Central memory CD4-positive, alpha-beta T cell (primary cell): ENCODE measurements around the gene CFAP46.
"Not testable (repeated sequence)": the region's sequence is repeated elsewhere in the genome, so short reads cannot be mapped to it uniquely, and the experiment has no call there.

ENCODE experiments used
- DNase-seq: peaks from one replicate; pipeline ENCODE4 v3.0.0; 2022

CFAP46 gene

GRCh38 chr10:132898391-132899053, 43.8 kb downstream of the CFAP46 start:
- no peak for DNase-seq

- DNase-seq, result no peak
Measured at GRCh38 chr10:132897516-132898381, 44.6 kb downstream of the CFAP46 start.

GRCh38 chr10:132893786-132894185, 48.6 kb downstream of the CFAP46 start:
- not testable (repeated sequence) for DNase-seq

DNA sequence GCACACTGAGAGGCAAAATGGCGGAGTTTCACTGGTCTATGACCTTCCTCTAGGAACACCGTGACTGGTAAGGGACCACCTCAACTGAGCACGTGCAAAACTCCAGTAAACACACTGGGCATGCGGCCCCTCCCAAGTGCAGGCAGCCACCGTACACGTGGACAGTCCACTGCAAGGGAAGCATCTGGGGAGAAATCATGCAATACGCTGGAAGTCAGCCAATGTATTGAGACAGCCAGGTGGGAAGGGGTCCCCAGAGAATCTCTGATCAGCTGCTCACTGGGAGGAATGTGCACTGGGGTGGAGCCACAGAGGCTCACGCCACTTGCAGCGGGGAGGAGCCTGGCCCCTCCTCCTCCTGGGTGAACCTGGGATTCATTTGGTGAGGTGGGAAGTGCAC, 49.3 kb downstream of the CFAP46 start:
- no peak for DNase-seq

- DNase-seq, result no peak
Measured at GRCh38 chr10:132892004-132892403, 50.4 kb downstream of the CFAP46 start.

DNA sequence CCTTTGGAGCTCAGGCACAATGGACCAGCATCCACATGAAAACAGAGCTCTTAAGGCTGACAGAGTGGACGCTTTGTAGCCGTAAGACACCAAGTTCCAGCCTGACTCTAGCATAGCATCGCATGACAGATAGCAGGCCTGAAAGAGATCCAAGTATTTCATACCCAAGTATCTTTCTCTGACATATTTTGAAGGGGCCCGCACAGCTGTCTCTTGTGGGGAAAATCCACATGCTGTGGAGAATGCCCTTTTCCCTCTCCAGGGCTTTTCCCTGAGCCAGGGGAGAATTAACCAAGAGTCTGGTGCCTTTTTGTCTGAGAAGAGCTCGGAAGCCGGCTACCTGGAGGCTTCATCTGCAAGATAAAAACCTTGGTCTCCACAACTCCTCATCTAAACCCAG, 51.0 kb downstream of the CFAP46 start:
- no peak for DNase-seq

DNA sequence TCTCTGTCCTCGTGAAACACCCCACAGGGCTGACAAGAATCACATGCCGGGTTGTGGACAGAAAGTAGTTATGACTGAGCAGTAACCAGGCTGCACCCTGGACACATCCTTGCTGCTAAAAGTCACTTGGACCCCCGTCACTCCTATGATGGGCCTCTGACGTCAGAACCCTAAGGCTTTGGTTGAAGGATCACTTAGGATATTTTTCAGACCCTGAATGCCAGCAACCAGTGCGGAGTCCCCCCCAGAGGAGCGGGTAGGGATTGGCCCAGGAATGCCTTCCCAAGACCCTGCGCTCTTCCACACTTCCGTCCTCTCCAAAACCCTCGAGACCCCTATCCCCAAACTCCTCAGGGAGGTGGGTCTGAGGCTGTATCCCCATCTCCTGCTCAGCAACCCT, 52.1 kb downstream of the CFAP46 start:
- no peak for DNase-seq

DNA sequence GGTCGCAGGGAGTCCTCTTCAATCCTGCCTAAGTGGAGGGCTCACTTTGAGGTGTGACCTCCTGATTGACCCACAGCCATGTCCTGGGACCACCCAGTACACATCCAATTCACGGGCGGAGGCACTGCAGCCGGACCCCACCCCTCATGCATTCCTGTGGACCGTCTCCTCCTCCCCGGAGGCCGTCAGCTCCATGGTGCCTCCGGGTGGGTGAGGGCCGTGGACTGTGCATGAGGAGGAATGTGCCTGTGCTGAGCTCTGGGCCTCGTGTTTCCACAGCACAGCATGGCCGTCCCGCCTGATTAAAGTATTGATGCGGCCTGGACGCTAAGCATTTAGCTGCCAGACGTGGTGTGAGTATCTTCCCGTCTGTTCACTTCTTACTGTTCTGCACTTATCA, 52.8 kb downstream of the CFAP46 start:
- DNase-seq, result no peak

- DNase-seq, result no peak
Measured at GRCh38 chr10:132888898-132889490, 53.4 kb downstream of the CFAP46 start.

- DNase-seq, result not testable (repeated sequence)
Measured at GRCh38 chr10:132888446-132888845, 53.9 kb downstream of the CFAP46 start.

- DNase-seq, result no peak
Measured at GRCh38 chr10:132886211-132887099, 55.9 kb downstream of the CFAP46 start.

- no peak for DNase-seq
Measured at GRCh38 chr10:132885451-132886210, 56.7 kb downstream of the CFAP46 start.

GRCh38 chr10:132884691-132885271, 57.6 kb downstream of the CFAP46 start:
- no peak for DNase-seq

GRCh38 chr10:132884041-132884440, 58.3 kb downstream of the CFAP46 start:
- DNase-seq, result no peak

- no peak for DNase-seq
Measured at GRCh38 chr10:132883391-132883881, 58.9 kb downstream of the CFAP46 start.

GRCh38 chr10:132882069-132882951, 60.1 kb downstream of the CFAP46 start:
- DNase-seq, result no peak

DNA sequence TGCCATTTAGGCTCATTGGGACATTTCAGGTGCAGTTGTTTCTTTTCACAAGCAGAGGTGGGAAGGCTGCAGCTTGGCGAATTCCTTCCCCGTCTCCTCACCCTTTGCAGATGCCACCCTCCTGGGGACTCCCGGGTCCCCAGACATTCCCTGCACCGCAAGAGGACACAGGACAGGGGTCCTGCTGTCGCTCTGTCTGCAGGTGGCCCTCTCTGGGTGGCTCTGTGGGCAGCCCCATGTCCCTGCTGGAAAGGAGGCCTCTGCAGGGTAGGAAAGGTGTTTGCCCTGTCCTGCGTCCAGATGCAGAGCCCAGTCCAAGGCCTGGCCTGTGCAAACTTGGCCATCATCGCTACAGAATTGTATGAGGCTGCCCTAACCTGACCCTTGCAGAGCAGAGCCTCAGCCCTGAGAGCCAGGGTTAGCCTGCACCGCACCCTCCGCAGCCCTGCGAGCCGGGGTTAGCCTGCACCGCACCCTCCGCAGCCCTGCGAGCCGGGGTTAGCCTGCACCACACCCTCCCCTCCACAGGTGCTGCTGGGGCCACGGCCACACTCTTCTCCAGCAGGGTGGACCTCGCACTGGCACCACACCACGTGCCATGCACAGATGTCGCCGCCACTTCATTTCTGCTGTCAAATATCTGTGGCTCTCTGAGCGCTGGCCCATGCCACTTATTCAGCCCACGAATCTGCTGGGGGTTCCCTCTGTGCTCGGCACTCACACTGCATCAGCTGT, 61.0 kb downstream of the CFAP46 start:
- DNase-seq, result no peak

GRCh38 chr10:132880128-132880981, 62.0 kb downstream of the CFAP46 start:
- DNase-seq, result no peak
